Measurements from ENCODE around the gene DNAH3.
"Not testable (repeated sequence)": the region's sequence is repeated elsewhere in the genome, so short reads cannot be mapped to it uniquely, and the experiment has no call there.

Gene DNAH3

DNA sequence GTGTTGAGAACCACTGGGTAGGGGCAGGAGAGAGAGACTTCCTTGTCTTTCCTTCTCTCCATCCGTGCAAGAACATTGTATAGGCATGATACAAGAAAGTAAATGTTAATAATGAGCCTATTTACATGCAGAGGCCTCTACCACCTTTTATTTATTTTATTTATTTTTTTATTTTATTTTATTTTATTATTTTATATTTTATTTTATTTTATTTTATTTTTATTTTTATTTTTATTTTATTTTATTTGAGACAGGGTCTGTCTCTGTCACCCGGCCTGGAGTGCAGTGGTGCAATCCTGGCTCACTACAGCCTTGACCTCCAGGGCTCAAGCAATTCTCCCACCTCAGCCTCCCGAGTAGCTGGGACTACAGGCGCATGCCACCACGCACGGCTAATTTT lies 87.3 kb downstream of the DNAH3 start:
- not testable (repeated sequence) for DNase-seq

DNA sequence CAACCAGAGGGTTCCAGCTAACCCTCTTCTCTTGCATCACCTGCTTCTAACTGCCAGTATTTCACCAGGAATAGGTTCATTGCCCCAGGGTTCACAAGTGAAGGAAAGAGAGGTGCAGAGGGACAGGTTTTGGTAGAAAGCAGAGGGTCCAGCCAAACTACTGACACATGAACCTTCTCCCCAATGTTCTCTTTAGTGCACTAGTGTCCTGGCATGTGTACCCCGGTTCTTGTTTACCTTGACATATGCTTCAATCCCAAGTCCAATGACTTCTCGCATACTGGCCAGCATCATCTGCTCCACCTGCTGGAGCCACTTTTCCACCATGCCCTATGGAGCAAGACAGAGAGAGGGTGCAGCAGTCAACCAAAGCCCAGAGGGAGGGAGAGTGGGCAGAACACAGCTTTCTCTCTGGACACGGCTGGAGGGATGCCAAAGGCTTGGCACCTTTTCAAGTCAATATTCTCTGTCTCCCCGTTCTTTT lies 90.6 kb downstream of the DNAH3 start:
- DNase-seq = no peak

DNA sequence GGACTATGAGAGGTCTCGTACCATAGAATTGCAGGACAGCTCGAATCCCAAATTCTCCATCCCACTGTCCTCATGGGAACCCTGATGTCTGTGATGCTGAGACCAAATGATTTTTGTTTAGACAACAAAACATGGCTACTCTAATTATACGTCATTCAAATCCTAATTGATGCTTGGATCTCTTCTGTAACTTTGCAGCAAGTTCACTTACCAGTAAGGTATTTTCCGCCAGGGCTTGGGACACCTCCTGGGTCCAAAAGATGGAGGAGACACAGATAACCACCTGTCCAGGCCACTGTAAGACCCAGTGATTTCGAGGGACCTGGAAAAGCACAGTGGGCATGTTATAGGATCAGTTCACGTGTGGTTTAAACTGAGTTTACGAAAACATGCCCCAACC lies 92.8 kb downstream of the DNAH3 start:
- DNase-seq = no peak

DNA sequence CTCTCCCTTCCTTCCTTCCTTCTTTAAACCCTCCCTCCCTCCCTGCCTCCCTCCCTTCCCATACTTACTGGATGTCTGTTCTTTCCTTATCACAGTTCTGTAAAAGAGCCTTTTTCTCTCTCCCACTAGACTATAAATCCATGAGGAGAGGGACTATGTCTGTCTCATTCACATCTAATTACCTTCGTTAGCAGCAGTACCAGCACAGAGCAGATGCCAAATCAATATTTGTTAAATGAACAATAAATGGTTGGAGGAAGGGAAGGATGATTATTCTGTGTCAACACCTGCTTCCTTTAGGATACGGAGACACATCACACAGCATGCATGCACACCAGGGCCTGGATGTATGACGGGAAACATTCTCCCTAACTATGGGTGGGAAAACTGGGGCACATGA lies 94.2 kb downstream of the DNAH3 start:
- no peak for DNase-seq

DNA sequence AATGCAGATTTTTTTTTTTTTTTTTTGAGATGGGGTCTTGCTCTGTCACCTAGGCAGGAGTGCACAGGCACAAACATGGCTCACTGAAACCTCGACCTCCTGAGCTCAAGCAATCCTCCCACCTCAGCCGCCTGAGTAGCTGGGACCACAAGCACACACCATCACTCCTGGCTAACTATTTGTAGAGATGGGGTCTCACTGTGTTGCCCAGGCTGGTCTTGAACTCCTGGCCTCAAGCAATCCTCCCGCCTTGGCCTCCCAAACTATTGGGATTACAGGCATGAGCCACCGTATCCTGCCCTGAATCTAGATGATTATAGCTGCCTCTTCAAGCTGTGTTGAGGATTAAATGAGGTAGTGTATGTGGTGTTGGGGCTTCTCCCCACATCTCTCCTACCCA lies 94.9 kb downstream of the DNAH3 start:
- not testable (repeated sequence) for DNase-seq

DNA sequence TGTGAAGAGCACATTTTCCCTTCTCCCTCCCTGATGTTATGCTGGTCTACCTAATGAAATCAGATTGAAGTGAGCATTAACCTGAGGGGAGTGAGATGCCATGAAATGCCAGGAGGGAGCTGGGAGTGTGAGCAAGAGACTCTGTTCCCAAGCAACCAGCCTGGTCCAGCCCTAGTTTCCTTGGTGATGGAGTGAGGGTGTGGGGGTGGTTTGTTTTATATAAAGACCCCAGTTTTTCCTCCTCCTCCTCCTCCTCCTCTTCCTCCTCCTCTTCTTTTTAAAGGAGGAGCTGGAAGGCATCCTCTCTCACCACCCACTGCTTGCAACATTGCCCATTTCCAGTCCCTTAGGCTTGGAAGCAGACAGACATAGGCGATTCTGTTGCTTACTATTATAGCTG lies 97.1 kb downstream of the DNAH3 start:
- DNase-seq = no peak

DNA sequence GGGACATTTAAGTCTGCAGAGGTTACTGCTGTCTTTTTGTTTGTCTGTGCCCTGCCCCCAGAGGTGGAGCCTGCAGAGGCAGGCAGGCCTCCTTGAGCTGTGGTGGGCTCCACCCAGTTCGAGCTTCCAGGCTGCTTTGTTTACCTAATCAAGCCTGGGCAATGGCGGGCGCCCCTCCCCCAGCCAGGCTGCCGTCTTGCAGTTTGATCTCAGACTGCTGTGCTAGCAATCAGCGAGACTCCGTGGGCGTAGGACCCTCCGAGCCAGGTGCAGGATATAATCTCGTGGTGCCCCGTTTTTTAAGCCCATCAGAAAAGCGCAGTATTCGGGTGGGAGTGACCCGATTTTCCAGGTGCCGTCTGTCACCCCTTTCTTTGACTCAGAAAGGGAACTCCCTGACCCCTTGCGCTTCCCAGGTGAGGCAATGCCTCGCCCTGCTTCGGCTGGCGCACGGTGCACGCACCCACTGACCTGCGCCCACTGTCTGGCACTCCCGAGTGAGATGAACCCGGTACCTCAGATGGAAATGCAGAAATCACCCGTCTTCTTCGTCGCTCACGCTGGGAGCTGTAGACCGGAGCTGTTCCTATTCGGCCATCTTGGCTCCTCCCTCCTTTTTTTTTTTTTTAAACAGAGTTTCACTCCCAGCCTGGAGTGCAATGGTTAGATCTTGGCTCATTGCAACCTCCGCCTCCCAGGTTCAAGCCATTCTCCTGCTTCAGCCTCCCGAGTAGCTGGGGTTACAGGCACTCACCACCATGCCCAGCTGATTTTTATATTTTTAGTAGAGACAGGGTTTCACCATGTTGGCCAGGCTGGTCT lies 102.3 kb downstream of the DNAH3 start:
- not testable (repeated sequence) for DNase-seq

DNA sequence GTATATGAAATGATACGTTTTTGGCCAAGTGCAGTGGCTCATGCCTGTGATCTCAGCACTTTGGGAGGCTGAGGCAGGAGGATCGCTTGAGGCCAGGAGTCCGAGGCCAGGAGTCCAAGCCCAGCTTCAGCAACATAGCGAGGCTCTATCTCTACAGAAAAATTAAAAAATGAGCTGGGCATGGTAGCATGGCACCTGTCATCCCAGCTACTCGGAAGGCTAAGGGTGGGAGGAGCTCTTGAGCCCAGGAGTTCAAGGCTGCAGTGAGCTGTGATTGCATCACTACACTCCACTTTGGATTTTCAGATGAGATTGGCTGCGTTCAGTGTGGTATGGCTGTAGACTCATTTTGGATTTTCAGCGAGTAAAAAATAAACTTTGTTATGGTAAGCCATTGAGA lies 112.4 kb downstream of the DNAH3 start:
- DNase-seq = no peak

DNA sequence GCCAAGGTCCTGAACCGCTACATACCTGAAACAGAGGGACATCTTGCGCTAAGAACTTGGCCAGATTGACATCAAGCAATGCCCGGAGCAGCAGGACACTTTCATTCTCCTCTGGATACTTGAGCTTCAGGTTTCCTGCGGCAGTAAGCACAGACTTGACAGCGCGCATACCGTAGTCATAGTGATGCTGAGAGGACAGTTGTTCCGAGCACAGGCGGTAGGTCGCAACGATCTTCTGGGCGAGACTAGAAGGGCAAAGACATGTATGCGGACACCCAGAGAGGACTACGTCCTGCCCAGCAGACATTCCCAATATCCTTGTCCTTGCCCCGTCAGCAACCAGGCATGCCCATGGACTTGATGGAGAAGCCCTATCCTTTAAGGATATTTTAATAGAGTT lies 112.9 kb downstream of the DNAH3 start:
- no peak for DNase-seq

DNA sequence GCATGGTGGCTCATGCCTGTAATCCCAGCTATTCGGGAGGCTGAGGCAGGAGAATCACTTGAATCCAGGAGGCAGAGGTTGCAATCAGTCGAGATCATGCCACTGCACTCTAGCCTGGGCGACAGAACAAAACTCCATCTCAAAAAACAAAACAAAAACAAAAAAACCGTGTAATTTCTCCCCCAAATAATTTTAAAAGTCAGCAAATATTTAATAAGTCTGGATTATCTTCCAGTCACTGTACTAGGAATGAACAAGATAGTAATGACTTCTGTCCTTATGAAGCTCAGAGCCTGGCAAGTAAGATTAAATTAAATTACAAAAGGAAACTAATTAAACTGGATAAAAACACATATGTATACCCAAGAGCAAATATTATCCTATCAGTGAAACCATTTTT lies 113.5 kb downstream of the DNAH3 start:
- no peak for DNase-seq

DNA sequence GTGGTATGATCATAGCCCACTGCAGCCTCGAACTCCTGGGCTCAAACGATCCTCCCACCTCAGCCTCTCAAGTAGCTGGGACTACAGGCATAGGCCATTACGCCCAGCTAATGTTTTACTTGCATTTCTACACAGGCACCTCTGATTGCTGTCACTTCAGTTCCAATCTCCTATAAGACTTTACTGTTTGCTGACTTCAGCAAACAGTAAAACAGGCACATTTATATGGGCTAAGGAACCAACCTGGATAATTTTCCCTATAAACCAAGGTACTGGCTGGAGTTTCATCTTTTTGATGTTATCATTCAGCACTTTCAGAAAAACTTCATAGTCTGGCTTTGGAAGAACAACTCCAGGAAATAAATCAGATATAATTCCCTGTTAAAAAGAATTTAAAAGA lies 114.2 kb downstream of the DNAH3 start:
- DNase-seq = no peak

DNA sequence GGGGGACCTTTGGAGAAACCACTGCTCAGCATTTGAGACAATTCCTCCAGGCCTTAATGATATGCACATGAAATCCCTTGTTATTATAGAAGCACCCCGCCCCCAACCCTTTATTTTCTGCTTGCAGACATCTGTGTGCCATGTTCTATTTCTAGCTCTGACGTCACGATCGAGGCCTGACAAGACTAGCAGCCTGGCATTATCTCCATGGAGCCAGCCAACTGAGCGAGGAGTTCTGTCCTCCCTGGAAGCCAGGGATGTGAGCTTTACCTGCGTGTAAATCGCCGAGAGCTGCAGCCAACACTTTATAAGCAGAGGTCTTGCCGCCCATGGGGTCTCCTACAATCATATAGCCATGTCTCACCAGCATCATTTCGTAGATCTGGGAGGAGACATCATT lies 116.9 kb downstream of the DNAH3 start:
- no peak for DNase-seq

DNA sequence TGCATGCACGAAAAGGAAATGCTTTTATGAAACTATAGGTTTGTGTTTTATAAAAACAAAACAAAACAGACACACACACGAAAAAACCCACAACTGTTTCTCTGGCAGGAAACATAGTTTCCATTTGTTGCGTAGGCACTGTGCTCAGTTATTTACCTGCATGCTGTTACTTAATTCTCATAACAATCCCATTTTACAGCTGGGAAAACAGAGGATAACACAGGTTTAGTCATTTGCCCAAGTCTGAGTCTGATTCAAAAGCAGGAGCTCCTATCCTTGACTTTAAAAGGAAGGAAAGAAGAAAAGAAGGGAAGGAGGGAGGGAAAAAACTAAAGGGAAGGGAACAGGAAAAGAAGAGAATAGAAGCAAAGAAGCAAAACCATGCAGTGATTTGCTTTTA lies 117.4 kb downstream of the DNAH3 start:
- no peak for DNase-seq

DNA sequence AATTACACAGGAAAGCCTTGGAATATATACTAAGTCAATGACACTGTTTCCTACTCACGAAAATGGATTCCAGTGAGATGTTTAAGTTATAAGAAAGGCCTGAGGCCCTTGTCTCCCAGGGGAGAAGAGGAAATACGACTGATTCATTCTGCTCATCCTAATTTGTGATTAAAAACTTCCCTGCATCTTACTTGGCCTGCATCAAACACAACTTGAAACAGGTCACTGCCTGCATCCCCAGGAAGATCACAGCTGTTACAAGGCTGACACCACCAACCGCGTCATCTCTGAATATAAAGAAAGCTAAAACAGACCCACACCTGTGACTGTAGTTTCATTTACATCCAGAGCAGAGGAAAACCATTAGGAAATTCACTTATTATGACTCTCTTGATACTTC lies 121.9 kb downstream of the DNAH3 start:
- DNase-seq = no peak

DNA sequence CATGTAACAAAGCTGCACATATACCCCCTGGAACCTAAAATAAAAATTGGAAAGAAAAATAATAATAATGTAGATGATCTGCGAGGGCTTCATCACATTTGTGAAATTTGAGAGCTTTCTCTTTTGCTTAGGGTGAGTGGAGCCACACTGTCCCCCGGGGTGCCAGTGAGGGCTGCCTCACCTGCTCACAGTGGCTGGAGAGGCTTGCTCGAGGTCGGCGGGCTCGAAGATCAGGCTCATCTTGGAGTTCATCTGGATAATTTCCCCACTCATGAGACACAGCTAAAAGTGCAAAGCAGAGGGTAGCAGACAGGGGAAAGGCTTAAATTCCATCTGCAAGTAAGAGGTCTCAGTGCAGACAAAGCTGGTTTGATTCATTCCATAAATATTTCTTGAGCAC lies 123.8 kb downstream of the DNAH3 start:
- no peak for DNase-seq

DNA sequence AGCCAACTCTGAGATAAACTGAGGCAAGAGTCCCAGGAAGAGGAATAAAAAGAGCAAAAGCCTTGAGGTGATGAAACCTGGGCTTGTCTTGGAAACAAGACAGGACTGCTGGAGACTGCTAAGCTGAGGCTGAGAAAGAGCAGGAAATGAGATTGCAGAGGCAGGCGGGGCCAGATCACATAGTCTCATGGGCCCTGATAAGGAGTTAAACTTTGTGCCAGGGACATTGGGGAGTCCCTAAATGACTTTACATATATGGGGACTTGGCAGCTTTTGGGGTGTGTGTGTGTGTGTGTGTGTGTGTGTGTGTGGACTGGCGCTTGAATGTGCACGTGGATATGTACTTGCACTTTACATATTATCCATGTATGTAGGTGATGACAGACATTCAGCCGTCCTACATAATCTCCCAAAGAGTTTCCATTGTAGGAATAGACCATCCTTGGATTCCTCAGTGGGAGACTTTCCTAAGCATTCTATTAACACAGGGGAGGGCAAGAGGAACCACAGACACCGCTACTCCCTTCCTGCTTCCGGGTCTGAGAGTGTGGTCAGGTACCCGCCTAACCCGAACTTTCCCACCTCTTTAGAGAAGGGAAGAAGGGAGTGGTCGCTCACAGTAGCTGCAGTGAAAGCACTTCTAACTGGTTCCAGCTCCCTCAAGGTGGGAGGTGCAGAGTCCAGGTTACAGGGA lies 127.0 kb downstream of the DNAH3 start:
- no peak for DNase-seq

DNA sequence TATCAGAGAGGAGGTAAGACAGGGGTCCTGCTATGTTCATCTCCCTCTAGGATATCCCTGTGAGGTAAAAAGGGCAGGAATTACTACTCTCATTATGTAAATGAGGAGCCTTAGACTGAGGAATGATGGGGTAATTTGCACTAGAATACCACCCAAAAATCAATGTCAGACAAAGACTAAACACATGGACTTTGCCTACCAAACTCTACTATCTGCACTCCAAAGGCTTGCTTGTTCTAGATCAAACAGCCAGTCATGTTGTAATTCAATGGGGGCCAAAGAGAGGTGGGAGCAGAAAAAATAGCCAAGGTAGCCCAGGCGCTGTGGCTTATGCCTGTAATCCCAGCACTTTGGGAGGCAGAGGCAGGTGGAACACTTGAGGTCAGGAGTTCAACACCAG lies 129.3 kb downstream of the DNAH3 start:
- no peak for DNase-seq

DNA sequence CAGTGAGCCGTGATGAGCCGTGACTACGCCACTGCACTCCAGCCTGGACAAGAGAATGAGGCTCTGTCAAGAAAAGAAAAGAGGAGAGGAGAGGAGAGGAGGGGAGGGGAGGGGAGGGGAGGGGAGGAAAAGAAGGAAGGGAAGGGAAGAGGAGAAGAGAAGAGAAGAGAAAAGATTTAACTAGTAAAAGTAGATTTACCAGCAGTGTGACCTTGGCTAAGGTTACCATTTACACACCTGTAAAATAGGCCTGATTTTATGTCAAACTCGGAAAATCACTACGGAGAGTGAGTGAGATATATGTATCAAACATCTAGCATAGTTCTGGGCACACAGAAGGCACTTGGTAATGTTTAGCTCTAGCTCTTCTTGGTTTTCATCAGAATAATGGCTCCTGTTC lies 140.8 kb downstream of the DNAH3 start:
- no peak for DNase-seq

DNA sequence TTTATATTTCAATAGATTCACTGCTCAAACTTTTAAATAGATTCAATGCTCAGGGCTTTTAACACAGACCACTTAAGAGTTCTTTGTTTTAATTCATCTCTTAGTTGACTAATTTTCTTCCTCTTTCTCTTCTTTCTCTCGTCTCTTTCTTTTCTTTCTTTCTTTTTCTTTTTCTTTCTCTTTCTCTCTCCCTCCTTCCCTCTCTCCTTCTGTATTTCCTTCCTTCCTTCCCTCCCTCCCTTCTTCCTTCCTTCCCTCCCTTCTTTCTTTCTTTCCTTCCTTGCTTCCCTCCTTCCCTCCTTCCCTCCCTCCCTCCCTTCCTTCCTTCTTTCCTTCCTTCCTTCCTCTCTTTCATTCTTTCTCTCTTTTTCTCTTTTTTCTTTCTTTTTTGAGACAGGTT lies 145.6 kb downstream of the DNAH3 start:
- no peak for DNase-seq

DNA sequence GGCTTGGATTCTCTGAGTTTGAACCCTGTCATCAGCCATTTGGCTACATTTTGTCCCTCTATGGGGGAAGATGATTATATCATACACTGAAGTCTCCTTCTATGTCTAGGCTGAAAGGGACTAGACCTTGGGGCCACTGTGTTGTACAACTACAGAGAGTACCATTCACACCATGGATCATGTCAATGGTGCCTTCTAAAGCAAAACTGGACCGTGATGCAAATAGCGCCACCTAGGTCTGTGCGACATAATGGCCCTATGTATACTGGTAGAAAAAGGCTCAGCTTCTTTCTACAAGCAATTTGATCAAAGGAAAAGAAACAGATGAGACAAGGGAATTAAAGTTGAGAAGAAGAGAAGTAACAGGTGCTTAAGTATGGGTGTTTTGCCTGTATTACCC lies 149.4 kb downstream of the DNAH3 start:
- no peak for DNase-seq

DNA sequence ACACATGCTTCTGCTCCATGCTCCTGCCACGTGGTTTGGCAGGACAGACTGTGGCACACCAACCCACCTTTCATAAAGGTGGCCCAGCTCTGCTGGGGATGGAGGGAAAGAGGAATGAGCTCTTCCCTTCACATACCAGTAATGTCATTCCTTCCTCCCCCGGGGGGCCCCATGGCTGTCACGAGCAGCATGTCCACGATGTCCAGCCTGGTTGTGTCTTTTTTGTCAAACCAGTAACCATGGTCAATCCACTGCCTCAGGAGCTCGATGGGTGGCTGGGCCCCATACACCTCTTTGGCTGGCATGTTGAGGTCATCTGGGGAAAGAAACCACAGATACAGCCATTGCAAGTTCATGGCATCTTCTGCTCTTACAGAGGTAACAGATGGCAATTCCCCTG lies 153.5 kb downstream of the DNAH3 start:
- DNase-seq = no peak

DNA sequence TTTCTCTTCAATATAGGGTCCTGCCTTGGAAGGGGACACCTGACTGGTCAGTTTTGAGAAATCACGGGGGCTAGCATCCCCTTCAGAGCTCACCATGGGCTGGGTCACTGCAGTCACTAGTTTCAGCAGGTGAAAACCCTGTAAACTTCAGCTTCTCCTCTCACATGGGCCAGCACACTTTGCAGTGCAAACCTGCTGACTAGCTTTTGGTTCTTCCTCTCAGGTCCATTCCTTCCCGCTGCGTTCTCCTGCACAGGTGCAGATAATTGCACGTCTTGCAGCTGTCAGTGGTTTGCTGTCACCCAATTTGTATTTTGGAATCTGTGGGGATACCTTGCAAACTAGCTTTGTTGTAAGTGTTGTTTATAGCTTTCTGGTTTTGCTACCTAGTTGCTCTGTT lies 154.9 kb downstream of the DNAH3 start:
- no peak for DNase-seq

DNA sequence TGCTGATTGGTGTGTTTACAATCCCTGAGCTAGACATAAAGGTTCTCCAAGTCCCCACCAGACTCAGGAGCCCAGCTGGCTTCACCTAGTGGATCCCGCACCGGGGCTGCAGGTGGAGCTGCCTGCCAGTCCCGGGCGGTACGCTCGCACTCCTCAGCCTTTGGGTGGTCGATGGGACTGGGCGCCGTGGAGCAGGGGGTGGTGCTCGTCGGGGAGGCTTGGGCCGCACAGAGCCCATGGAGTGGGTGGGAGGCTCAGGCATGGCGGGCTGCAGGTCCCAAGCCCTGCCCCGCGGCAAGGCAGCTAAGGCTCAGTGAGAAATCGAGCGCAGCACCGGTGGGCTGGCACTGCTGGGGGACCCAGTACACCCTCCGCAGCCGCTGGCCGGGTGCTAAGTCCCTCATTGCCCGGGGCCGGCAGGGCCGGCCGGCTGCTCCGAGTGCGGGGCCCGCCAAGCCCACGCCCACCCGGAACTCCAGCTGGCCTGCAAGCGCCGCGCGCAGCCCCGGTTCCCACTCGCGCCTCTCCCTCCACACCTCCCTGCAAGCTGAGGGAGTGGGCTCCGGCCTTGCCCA lies 161.1 kb downstream of the DNAH3 start:
- not testable (repeated sequence) for DNase-seq

DNA sequence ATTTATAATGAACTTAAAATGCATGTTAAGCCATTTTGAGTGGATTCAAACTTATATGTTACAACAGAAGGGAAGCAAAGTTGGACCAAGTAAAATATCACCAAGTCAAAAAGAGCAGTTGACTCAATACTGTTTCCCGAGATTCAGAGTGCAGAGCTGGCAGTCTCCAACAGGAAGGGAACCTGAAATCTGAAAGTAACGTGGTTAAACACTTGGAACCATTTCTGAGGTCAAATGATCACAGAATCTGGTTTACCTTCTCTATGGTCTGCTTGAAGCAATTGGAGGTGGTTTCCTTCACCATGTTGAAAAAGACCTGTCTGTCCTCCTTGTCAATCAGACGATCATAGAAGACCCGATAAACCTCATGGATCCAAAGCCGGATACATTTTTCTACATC lies 163.6 kb downstream of the DNAH3 start:
- no peak for DNase-seq

Data from activated T-cell treated with anti-CD3 and anti-CD28 coated beads for 4 hours (primary cell).